Peyer's patch (tissue), 4 donors: ENCODE results near the gene GRIFIN. TPM values are rescaled to one million over a fixed set of nuclear protein-coding genes. Genes with fewer than 3 reads are reported as not detected.

Experiments used
- DNase-seq, 3 donors: peaks; one replicate each; pipeline ENCODE4 v3.0.0-alpha.2; 2017 to 2019
- H3K27ac ChIP-seq, 4 donors: fragments of 200-600 bp; sonication (generic); one replicate each; pipeline ENCODE4 v1.5.1; 2016 to 2019
- H3K27me3 ChIP-seq, 2 donors: fragments of 200-600 bp; sonication (generic); one replicate each; pipeline ENCODE4 v1.5.1; 2019
- H3K36me3 ChIP-seq, 3 donors: fragments of 200-600 bp; sonication (generic); one replicate each; pipeline ENCODE4 v1.5.1; 2016 to 2019
- H3K4me1 ChIP-seq, 4 donors: fragments of 200-600 bp; sonication (generic); one replicate each; pipeline ENCODE4 v1.5.1; 2016 to 2019
- H3K4me3 ChIP-seq, 4 donors: fragments of 200-600 bp; sonication (generic); 1 replicate in 3 of 4; 2 replicates in 1 of 4; pipeline ENCODE4 v1.5.1; 2016 to 2019; ENCODE audit warnings: mild to moderate bottlenecking in 1 of 4
- H3K9me3 ChIP-seq, 4 donors: fragments of 200-600 bp; sonication (generic); one replicate each; pipeline ENCODE4 v1.5.1; 2016 to 2019; ENCODE audit warnings: mild to moderate bottlenecking in 1 of 4
- POLR2A ChIP-seq, 2 donors: fragments of 450-650 bp; IDR thresholded peaks; one replicate each; pipeline ENCODE4 v1.5.1; 2017; ENCODE audit warnings: antibody characterized with exemption in 2 of 2, mild to moderate bottlenecking in 2 of 2, moderate library complexity in 2 of 2
- total RNA-seq, 4 donors: library from RNA; depleted of rRNA; stranded (reverse); fragments of >200 nt; gene quantifications; one replicate each; pipeline ENCODE4 v1.1.0, GENCODE V29; 2016
- TF ChIP-seq, protein P1 (sequence below), 6 experiments: fragments of 450-650 bp in 4 of 6; fragments of 200-600 bp in 2 of 6; sonication (generic) in 1 of 6; IDR thresholded peaks; one replicate each; pipeline ENCODE4 v1.5.1; 2017 to 2019; ENCODE audit warnings: antibody characterized with exemption in 6 of 6, mild to moderate bottlenecking in 3 of 6, moderate library complexity in 1 of 6

Gene GRIFIN
- total RNA-seq, 4 donors from 2014 or later = not detected

DNA sequence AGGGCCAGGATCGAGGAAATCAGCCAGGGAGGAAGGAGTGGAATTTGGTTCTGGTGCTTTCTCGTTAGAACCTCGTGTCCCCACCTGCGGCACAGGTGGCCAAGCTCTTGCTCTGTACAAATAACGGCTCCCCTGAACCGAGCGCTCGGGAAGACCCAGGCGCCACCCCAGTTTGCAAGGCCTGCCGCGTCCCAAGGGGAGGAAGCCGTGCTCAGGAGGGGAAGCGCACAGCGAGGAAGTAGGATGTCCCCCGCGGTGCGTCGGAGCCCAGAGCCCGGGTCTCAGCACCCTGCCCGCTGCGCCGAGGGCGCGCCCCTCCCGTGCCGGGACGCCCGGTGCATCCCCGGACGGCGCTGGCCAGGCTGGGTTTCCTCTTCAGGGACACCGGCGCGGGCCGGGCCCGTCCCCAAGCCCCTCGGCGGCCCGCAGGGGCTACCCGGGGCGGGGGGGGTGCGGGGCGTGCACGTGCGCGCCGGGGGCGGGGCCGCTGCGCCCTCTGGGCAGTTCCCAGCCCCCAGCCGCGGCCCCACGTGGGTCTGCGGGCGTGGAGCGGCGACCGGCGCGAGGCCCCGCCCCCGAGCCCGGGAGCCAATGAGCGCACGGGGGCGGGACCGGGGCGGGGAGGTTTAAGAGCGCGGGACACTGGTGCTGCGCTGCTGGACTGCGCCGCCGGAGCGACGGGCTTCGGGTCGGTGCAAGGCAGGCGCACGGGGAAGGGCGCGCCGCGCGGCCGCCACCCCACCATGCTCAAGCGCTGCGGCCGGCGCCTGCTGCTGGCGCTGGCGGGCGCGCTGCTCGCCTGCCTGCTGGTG, 43.1 kb upstream of the GRIFIN start, which contains the start of gene LFNG:
TSS of gene LFNG (plus strand) at position 656 of the 812 bp plus-strand sequence. CDS start at position 744, 88 bp downstream.
- peak; percentile 92 to 96 (median 94) for DNase-seq
- Histone ChIP-seq H3K4me3 (peak within 1 kb of the TSS; percentile 65 to 73 (median 70)), H3K36me3 (no peaks in the 10 kb centered on the region), H3K4me1 (peaks cover 9 to 51% (median 44%) of the 10 kb centered on the region in 4 donors), H3K27me3 (no peaks in the 10 kb centered on the region), H3K27ac (peak within 1 kb of the TSS; percentile 52 to 99 (median 94)), H3K9me3 (no peaks in the 10 kb centered on the region)
- peak; percentile 94 to 96 for TF ChIP-seq POLR2A (IDR thresholded peaks at IDR 0.05)
- TF ChIP-seq, protein P1, sequence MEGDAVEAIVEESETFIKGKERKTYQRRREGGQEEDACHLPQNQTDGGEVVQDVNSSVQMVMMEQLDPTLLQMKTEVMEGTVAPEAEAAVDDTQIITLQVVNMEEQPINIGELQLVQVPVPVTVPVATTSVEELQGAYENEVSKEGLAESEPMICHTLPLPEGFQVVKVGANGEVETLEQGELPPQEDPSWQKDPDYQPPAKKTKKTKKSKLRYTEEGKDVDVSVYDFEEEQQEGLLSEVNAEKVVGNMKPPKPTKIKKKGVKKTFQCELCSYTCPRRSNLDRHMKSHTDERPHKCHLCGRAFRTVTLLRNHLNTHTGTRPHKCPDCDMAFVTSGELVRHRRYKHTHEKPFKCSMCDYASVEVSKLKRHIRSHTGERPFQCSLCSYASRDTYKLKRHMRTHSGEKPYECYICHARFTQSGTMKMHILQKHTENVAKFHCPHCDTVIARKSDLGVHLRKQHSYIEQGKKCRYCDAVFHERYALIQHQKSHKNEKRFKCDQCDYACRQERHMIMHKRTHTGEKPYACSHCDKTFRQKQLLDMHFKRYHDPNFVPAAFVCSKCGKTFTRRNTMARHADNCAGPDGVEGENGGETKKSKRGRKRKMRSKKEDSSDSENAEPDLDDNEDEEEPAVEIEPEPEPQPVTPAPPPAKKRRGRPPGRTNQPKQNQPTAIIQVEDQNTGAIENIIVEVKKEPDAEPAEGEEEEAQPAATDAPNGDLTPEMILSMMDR (IDR thresholded peaks at IDR 0.05) = peak in 1 of 6 experiments; percentile 2

DNA sequence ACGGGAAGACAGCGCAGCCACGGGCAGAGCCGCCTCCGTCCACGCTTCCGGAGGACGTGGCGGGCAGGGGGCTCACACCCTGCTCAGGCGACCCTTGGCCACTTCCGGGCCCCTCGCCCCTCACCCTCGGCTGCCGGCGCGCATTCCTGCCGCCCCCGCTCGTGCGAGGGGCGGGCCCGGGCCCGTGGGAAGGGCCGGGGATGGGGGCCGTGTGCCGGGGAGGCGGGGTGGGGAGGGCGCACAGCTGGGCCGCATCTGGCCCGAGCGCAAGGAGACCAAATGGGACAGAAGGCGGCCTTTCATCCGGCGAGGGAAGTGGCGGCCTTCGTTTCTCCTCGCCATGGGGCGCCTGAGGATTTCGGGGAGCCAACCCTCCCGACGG, 42.5 kb upstream of the GRIFIN start:
- peaks cover 9 to 46% (median 38%) of the 10 kb centered on the region in 4 donors for H3K4me1 ChIP-seq
- TF ChIP-seq, protein P1 (IDR thresholded peaks at IDR 0.05) = no peak
- TF ChIP-seq POLR2A (IDR thresholded peaks at IDR 0.05) = no peak
- DNase-seq = peak in 1 of 3 donors; percentile 57
- peak overlapping the region; percentile 46 to 99 (median 71) for H3K27ac ChIP-seq
- no peaks in the 10 kb centered on the region for H3K36me3 ChIP-seq
- no peaks in the 10 kb centered on the region for H3K9me3 ChIP-seq
- H3K4me3 ChIP-seq = peak overlapping the region; percentile 48 to 73 (median 70)
- no peaks in the 10 kb centered on the region for H3K27me3 ChIP-seq

DNA sequence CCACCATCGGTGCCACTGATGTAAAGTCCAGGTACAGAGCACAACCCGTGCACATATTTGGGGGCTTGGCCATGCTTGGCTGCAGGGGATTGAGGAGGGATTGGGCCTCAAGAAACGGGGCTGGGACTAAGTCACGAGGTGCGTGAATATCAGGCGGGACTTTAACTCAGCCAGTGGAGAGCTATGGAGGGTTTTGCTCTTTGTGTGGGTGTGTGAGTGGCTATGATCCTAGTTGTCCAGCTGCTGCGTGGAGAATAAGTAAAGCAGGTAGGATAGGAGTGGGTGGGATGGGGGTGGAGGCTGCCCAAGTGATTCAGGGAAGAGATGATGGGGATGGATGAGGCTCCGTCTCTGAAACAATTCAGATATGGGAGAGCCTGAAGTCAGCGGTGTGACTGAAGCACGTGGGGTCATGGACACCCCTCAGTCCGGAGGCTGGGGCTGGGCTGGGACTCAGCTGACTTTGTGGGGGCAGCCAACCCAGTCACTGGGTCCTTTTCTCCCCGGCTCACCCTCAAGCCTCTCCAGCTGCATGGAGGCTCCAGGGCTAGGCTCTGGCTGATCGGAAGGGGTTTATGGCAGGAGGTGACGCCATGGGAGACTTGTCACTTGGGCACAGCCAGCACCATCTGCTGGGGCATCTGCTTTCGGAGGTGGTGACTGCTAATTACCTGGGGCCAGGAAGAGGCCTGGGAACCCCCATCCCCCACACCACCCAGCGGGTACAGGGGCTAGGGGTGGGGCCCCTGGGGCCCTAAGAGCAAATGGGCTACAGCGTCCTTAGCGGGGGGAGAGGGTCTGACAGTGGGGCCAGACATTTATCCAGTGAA, 41.7 kb upstream of the GRIFIN start:
- H3K4me1 ChIP-seq = peaks cover 5 to 42% (median 32%) of the 10 kb centered on the region in 4 donors
- peak overlapping the region in 2 of 4 donors; percentile 12 to 90 for H3K27ac ChIP-seq
- no peak overlapping the region for H3K4me3 ChIP-seq
- peak in 1 of 3 donors; percentile 67 for DNase-seq
- H3K9me3 ChIP-seq = no peaks in the 10 kb centered on the region
- TF ChIP-seq, protein P1 (IDR thresholded peaks at IDR 0.05) = no peak
- no peak for TF ChIP-seq POLR2A (IDR thresholded peaks at IDR 0.05)
- no peaks in the 10 kb centered on the region for H3K27me3 ChIP-seq
- no peaks in the 10 kb centered on the region for H3K36me3 ChIP-seq

DNA sequence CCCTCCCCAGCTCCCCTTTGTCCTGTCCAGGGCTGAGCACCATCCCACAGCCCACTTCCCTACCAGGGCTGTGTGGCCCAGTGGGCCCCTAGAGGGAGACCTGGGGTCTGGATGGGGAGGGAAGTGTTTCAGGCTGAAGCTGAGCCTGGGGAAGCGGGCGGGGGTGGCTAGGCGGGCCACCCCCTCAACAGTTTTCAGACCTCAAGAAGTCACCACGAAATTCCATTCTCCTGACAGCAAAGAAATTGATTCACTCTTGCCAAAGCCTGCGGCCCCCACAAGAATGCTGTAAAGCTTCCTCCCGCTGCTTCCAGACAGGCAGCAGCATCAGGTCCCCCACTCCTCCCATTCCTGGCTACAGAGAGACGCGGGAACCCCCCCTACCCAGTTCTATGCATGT, 40.8 kb upstream of the GRIFIN start:
- Histone ChIP-seq H3K27ac (no peak overlapping the region), H3K9me3 (no peaks in the 10 kb centered on the region), H3K36me3 (no peaks in the 10 kb centered on the region), H3K4me3 (no peak overlapping the region), H3K27me3 (no peaks in the 10 kb centered on the region), H3K4me1 (peaks cover 0 to 43% (median 30%) of the 10 kb centered on the region in 4 donors)
- no peak for DNase-seq
- TF ChIP-seq, protein P1 (IDR thresholded peaks at IDR 0.05) = no peak
- no peak for TF ChIP-seq POLR2A (IDR thresholded peaks at IDR 0.05)

DNA sequence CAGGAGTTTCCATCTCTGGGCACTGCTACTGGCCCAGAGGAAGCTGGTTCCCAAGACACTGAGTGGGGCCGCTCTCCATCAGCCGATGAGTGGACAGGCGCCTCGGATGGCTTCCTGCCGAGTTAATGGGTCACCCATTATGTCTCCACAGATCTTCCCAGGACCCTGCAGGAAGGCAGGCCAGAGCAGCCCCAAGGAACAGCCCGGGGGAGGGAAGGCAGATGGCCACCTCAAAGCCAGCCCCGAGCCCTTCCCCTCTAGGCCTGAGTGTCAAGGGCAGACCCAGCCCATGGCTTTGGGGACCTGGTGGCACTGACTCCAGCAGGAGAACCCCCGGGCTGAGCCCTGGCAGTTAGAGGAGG, 40.0 kb upstream of the GRIFIN start:
- H3K4me1 ChIP-seq = peaks cover 0 to 43% (median 30%) of the 10 kb centered on the region in 4 donors
- H3K27me3 ChIP-seq = no peaks in the 10 kb centered on the region
- no peaks in the 10 kb centered on the region for H3K9me3 ChIP-seq
- DNase-seq = no peak
- no peaks in the 10 kb centered on the region for H3K36me3 ChIP-seq
- TF ChIP-seq POLR2A (IDR thresholded peaks at IDR 0.05) = no peak
- TF ChIP-seq, protein P1 (IDR thresholded peaks at IDR 0.05) = no peak
- H3K27ac ChIP-seq = no peak overlapping the region
- H3K4me3 ChIP-seq = no peak overlapping the region
